Endothelial cell of umbilical vein (primary cell): ENCODE results near the gene S100Z. TPM values are rescaled to one million over a fixed set of nuclear protein-coding genes. Genes with fewer than 3 reads are reported as not detected.
"Not testable (repeated sequence)": the region's sequence is repeated elsewhere in the genome, so short reads cannot be mapped to it uniquely, and the experiment has no call there.

Experiments used
- BruUV-seq: library from RNA; stranded (reverse); fragments of 400-500 nt; replicated peaks from 2 replicates; lab custom pipeline; 2021; lab: Mats Ljungman, UMichigan
- CTCF ChIA-PET: fragments of 300-600, 350-600 bp; sonication (Branson Sonifier 250); formaldehyde crosslinking; loops from one replicate; lab custom pipeline; 2021; ENCODE audit warnings: antibody characterized with exemption, inconsistent platforms; lab: Charles Lee
- POLR2A ChIA-PET: fragments of 300-600, 350-600 bp; sonication (Branson Sonifier 250); formaldehyde crosslinking; loops from one replicate; lab custom pipeline; 2021; ENCODE audit warnings: antibody characterized with exemption, inconsistent platforms; lab: Charles Lee
- DNase-seq: peaks from one replicate; pipeline ENCODE4 v3.0.0-alpha.2; 2011; ENCODE audit warnings: low read depth, low spot score
- FAIRE-seq: peaks from 2 replicates; lab custom pipeline; 2011; peaks lifted over from hg19 to GRCh38; lab: Jason Lieb, UNC
- H2AFZ ChIP-seq: 2 replicates; pipeline ENCODE4 v1.6.0; 2012; ENCODE audit warnings: low read depth, low read length, control low read depth, inconsistent platforms
- H3K27ac ChIP-seq: 2 replicates; pipeline ENCODE4 v1.5.1; 2011; ENCODE audit warnings: low read depth, mild to moderate bottlenecking, control low read depth, low read length, moderate library complexity; ENCODE audit not compliant: insufficient read depth
- H3K27me3 ChIP-seq, 2 experiments: 2 replicates each; pipeline versions ENCODE4 v1.6.0 to v1.6.1; 2011; ENCODE audit warnings: low read length in 2 of 2, mixed read lengths in 1 of 2; ENCODE audit not compliant: control insufficient read depth in 2 of 2, insufficient read depth in 2 of 2
- H3K36me3 ChIP-seq, 2 experiments: 2 replicates in 1 of 2; 3 replicates in 1 of 2; pipeline ENCODE4 v1.5.1; 2011; ENCODE audit warnings: low read length in 2 of 2, mild to moderate bottlenecking in 1 of 2, moderate library complexity in 1 of 2; ENCODE audit not compliant: control insufficient read depth in 2 of 2, insufficient read depth in 2 of 2; ENCODE audit errors: extremely low read depth in 1 of 2
- H3K4me1 ChIP-seq: 3 replicates; pipeline ENCODE4 v1.5.1; 2011; ENCODE audit warnings: mild to moderate bottlenecking, low read length; ENCODE audit not compliant: control insufficient read depth, insufficient read depth; ENCODE audit errors: extremely low read depth
- H3K4me2 ChIP-seq: 2 replicates; pipeline ENCODE4 v1.6.1; 2011; ENCODE audit warnings: low read length, control low read depth, mixed read lengths; ENCODE audit not compliant: insufficient read depth
- H3K4me3 ChIP-seq, 3 experiments: fragments of 200-600 bp in 1 of 3; sonication (generic), shearing (Covaris generic) in 1 of 3; replicated peaks in 1 of 3; 2 replicates each; pipeline ENCODE4 v1.5.1; 2011 to 2016; ENCODE audit warnings: control low read depth in 3 of 3, low read length in 3 of 3, mild to moderate bottlenecking in 2 of 3, inconsistent platforms in 1 of 3, low read depth in 1 of 3, moderate library complexity in 1 of 3; ENCODE audit not compliant: insufficient read depth in 1 of 3
- H3K79me2 ChIP-seq: 2 replicates; pipeline ENCODE4 v1.6.0; 2012; ENCODE audit warnings: low read length, inconsistent platforms; ENCODE audit not compliant: control insufficient read depth, insufficient read depth
- H3K9ac ChIP-seq: replicated peaks from 2 replicates; pipeline ENCODE3; 2011; ENCODE audit warnings: low read length, control low read depth; ENCODE audit not compliant: insufficient read depth; ENCODE audit errors: extremely low read depth
- H3K9me1 ChIP-seq: replicated peaks from 3 replicates; pipeline ENCODE4 v1.6.0; 2011; ENCODE audit warnings: mild to moderate bottlenecking, low read length; ENCODE audit not compliant: control insufficient read depth, insufficient read depth; ENCODE audit errors: extremely low read depth
- H3K9me3 ChIP-seq: replicated peaks from 2 replicates; pipeline ENCODE4 v1.5.1; 2012; ENCODE audit warnings: low read length, inconsistent platforms; ENCODE audit not compliant: control insufficient read depth, insufficient read depth
- H4K20me1 ChIP-seq: replicated peaks from 2 replicates; pipeline ENCODE3; 2011; ENCODE audit warnings: mild to moderate bottlenecking, low read length; ENCODE audit not compliant: control insufficient read depth, insufficient read depth; ENCODE audit errors: extremely low read depth
- EZH2 ChIP-seq: IDR thresholded peaks from 2 replicates; pipeline ENCODE4 v1.6.1; 2012; ENCODE audit warnings: borderline replicate concordance, low read depth, mild to moderate bottlenecking, moderate library complexity, low read length, inconsistent platforms; ENCODE audit not compliant: severe bottlenecking
- GATA2 ChIP-seq: IDR thresholded peaks from 2 replicates; pipeline ENCODE4 v1.7.0; 2011; ENCODE audit warnings: low read depth, mild to moderate bottlenecking, moderate library complexity, mixed read lengths, low read length; ENCODE audit not compliant: insufficient read length, insufficient read depth
- JUN ChIP-seq: IDR thresholded peaks from 2 replicates; pipeline ENCODE4 v1.6.1; 2011; ENCODE audit warnings: borderline replicate concordance, low read depth; ENCODE audit not compliant: insufficient read length, insufficient read depth
- MAX ChIP-seq: IDR thresholded peaks from 2 replicates; pipeline ENCODE4 v1.6.1; 2011; ENCODE audit not compliant: insufficient read depth, insufficient read length
- MYC ChIP-seq: IDR thresholded peaks from one replicate; pipeline ENCODE4 v1.6.1; 2011; ENCODE audit warnings: mild to moderate bottlenecking, low read depth, low read length
- POLR2AphosphoS5 ChIP-seq: IDR thresholded peaks from 2 replicates; pipeline ENCODE4 v1.6.1; 2012; ENCODE audit warnings: low read depth, mild to moderate bottlenecking, control low read depth, low read length, moderate library complexity; ENCODE audit not compliant: insufficient read depth
- dilution Hi-C: fragments of 300-500 bp; cut with MboI; formaldehyde crosslinking; loops from one replicate; pipeline ENCODE4 v1.15.0; 2019; ENCODE audit warnings: low sequenced_read_pairs; ENCODE audit not compliant: extremely low pct_ligation_motif_present
- intact Hi-C: fragments of 100-400 bp; cut with micrococcal nuclease; formaldehyde crosslinking; loops from one replicate; pipeline ENCODE4 v1.10.0; 2022
- polyA plus RNA-seq, 4 experiments: library from polyadenylated mRNA; depleted of rRNA in 3 of 4; stranded (reverse) in 3 of 4; unstranded in 1 of 4; fragments of >200 nt; gene quantifications; 2 replicates each; pipeline versions ENCODE4 v1.2.1 to v1.2.3, GENCODE V29; 2011 to 2012; ENCODE audit warnings: missing spikeins in 1 of 4
- total RNA-seq: library from RNA; stranded (reverse); gene quantifications from 2 replicates; pipeline ENCODE4 v1.2.3, GENCODE V29; 2021

S100Z gene
- total and polyA plus RNA-seq, 2 donors (not counting 3 experiments of a cell fraction or from before 2014, with no cell fraction given), result not detected

- DNase-seq (no peak), FAIRE-seq (no peak)
- ChIA-PET POLR2A (no interaction called here), CTCF (no interaction called here)
- dilution Hi-C loops, result no loop called here
- intact Hi-C loops, result no loop called here
- BruUV-seq, result no TSS peak
- no peaks in the 10 kb centered on the region for H4K20me1 ChIP-seq
- no peaks in the 10 kb centered on the region for H3K4me1 ChIP-seq
- H3K79me2 ChIP-seq, result no peaks in the 10 kb centered on the region
- no peak for TF ChIP-seq MAX
- TF ChIP-seq MYC, result no peak
- no peak for TF ChIP-seq JUN
- no peak for TF ChIP-seq GATA2
- no peak for TF ChIP-seq POLR2AphosphoS5
- TF ChIP-seq EZH2, result no peak
- H3K36me3 ChIP-seq, result no peaks in the 10 kb centered on the region
- H3K27ac ChIP-seq, result no peak overlapping the region
- no peaks in the 10 kb centered on the region for H3K27me3 ChIP-seq
- H3K9me1 ChIP-seq, result no peaks in the 10 kb centered on the region
- no peak overlapping the region for H3K4me3 ChIP-seq
- no peak overlapping the region for H2AFZ ChIP-seq
- no peak overlapping the region for H3K4me2 ChIP-seq
- H3K9ac ChIP-seq, result no peak overlapping the region
- H3K9me3 ChIP-seq, result no peaks in the 10 kb centered on the region
These were observed 58.4 kb downstream of the S100Z start for GRCh38 chr5:76908166-76908565.

GRCh38 chr5:76910344-76910933, 60.6 kb downstream of the S100Z start:
- dilution Hi-C loops, H3K4me3 ChIP-seq, H4K20me1 ChIP-seq, BruUV-seq, POLR2A ChIA-PET, H3K9me3 ChIP-seq, intact Hi-C loops, DNase-seq, H3K36me3 ChIP-seq, H3K4me2 ChIP-seq, CTCF ChIA-PET, H3K9me1 ChIP-seq, H3K4me1 ChIP-seq, H3K27ac ChIP-seq, H2AFZ ChIP-seq, H3K27me3 ChIP-seq, FAIRE-seq, H3K79me2 ChIP-seq, H3K9ac ChIP-seq: not testable (repeated sequence)

DNA sequence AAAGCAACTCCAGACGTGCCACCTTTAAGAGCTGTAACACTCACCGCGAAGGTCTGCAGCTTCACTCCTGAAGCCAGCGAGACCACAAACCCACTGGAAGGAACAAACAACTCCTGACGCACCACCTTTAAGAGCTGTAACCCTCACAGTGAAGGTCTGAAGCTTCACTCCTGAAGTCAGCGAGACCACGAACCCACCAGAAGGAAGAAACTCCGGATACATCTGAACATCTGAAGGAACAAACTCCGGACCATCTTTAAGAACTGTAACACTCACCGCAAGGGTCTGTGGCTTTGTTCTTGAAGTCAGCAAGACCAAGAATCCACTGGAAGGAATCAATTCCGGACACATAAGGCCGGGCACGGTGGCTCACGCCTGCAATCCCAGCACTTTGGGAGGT, 64.9 kb downstream of the S100Z start:
- POLR2A ChIA-PET, result not testable (repeated sequence)

More for the DNA sequence above, 64.9 kb downstream of the S100Z start:
- H3K4me2 ChIP-seq, H3K4me1 ChIP-seq, H3K27ac ChIP-seq, CTCF ChIA-PET, H3K9ac ChIP-seq, H3K79me2 ChIP-seq, DNase-seq, H3K9me1 ChIP-seq, BruUV-seq, H3K9me3 ChIP-seq, FAIRE-seq, H4K20me1 ChIP-seq, H3K36me3 ChIP-seq, H2AFZ ChIP-seq, H3K27me3 ChIP-seq, H3K4me3 ChIP-seq, dilution Hi-C loops, intact Hi-C loops: not testable (repeated sequence)
